Retinal pigment epithelial cell (primary cell): ENCODE data around the gene COL4A2.

Experiments
- DNase-seq: peaks from one replicate; pipeline ENCODE4 v3.0.0-alpha.2; 2010; ENCODE audit warnings: low read depth
- H3K4me3 ChIP-seq: 2 replicates; pipeline ENCODE4 v1.5.1; 2011; ENCODE audit warnings: mild to moderate bottlenecking, low read length, control low read depth, moderate library complexity
- TF ChIP-seq, protein P1 (sequence below): conservative IDR thresholded peaks from 2 replicates; pipeline ENCODE4 v1.5.1; 2011; ENCODE audit warnings: low read depth, low read length, control low read depth, inconsistent platforms

COL4A2 gene

GRCh38 chr13:110521296-110521680 is 214.2 kb downstream of the COL4A2 start:
- H3K4me3 ChIP-seq = no peak overlapping the region
- TF ChIP-seq, protein P1, sequence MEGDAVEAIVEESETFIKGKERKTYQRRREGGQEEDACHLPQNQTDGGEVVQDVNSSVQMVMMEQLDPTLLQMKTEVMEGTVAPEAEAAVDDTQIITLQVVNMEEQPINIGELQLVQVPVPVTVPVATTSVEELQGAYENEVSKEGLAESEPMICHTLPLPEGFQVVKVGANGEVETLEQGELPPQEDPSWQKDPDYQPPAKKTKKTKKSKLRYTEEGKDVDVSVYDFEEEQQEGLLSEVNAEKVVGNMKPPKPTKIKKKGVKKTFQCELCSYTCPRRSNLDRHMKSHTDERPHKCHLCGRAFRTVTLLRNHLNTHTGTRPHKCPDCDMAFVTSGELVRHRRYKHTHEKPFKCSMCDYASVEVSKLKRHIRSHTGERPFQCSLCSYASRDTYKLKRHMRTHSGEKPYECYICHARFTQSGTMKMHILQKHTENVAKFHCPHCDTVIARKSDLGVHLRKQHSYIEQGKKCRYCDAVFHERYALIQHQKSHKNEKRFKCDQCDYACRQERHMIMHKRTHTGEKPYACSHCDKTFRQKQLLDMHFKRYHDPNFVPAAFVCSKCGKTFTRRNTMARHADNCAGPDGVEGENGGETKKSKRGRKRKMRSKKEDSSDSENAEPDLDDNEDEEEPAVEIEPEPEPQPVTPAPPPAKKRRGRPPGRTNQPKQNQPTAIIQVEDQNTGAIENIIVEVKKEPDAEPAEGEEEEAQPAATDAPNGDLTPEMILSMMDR = no peak
- no peak for DNase-seq

DNA sequence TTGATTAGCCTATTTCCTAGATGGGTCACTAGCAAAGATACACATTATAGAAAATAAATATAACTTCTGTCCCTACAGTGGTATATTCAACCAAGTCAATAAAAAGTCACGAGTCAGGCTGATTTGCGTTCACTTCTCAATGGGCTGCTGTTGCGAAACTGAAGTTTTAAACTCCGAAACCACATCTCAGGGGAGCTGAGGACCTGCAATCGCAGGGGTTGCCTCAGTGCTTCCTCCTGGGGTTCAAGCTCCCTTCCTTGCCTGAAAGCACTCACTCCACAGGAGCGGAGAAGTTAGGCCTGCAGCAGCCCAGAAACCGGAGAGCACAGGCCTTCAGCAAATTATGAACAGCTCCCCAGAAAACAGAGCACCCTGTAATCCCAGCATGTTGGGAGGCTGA is 214.9 kb downstream of the COL4A2 start:
- DNase-seq = no peak
- H3K4me3 ChIP-seq = no peak overlapping the region
- TF ChIP-seq, protein P1 = no peak

DNA sequence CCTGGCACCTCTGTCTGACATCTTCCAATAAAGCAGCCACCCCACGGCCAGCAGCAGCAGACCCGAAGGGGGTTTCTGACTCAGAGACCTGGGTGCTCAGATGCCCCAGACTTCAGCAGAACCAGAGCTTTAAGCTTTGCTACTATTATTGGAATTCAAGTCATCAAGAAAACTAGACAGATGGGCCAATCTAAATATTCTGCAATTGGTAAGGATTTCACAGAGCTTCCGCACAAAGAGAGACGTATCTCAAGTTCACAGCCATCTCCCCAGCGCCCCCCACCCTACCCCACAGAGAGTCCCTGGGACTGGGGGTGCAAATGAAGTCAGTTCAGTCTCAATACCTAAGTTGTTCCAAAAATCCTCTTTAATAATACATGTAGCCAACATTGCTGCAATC is 215.6 kb downstream of the COL4A2 start:
- DNase-seq = no peak
- TF ChIP-seq, protein P1 = no peak
- H3K4me3 ChIP-seq = no peak overlapping the region

DNA sequence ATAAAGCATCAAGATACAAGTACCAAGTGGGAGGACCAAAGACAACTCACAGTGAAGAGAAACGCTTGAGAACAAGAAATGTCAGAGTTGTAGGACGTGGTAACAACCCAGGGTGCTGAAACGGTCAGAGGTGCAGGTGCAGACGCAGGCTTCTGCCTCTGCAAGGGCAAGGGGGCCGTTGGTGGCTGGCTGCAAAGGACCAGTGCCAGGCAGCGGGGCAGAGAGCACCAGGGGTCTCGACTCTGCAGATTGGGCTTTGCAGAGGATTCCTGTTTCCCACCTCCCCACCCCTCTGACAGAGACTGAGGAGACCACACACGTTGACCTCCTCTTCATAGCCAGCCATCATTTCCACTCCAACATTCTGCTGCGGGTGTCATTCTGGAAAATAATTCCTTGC is 216.1 kb downstream of the COL4A2 start:
- no peak for DNase-seq
- TF ChIP-seq, protein P1 = no peak

GRCh38 chr13:110523838-110524540 is 216.9 kb downstream of the COL4A2 start:
- TF ChIP-seq, protein P1 = no peak
- DNase-seq = no peak
- H3K4me3 ChIP-seq = no peak overlapping the region

More for the DNA sequence above, 216.1 kb downstream of the COL4A2 start:
- no peak overlapping the region for H3K4me3 ChIP-seq

DNA sequence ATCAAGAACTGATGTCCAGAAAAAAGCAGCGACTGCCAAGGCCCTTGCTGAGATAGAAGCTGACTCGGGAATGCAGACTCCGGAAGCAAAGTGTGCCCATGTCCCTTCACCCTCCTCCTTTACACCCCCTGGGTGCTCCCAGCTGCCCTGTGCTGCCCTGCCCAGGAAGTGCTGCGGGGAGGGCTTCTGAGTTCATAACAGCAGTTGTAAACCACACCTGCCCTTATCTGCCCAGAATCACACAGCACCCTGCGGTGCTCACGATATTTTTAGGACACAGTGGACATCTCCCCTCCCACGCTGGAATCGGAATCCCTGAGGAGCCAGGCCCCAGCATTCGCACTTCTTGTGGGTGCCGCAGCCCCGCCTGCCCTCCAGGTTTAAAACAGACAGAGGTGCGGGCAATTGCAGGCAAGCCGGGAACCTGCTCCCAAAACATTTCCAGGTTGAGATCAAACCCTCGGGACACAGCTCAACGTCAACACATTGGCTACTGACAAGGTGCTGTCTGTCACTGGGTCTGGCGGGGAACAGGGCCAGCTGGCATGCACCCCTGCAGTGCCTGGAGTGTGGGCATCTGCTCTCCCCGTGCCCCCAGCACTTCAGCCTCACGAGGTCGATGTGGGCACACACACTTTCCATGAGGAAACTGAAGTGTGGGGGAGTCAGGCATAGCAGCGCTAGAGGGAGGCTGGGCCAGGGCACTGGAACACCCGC is 217.6 kb downstream of the COL4A2 start:
- no peak overlapping the region for H3K4me3 ChIP-seq
- TF ChIP-seq, protein P1 = no peak
- DNase-seq = no peak
